Measurements from ENCODE around the gene SRGN.

The SRGN gene

DNA sequence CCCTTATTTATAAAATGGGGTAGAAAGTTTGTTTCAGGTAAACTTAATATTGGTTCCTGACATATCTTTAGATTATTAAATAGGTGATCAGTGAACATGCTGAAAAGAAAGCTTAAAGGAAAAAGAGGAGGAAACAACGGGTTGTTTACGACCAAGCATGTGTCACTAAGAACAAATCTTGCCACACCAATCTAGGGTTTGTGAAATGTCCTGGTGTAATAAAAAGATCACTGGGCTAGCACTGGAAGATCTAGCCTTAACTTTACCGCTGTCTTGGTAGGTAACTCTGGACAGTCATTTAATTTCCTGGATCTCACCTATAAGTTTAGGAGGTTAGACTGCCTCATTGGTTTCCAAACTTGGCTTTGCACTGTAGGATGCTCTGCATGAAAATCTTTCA is 55.1 kb downstream of the SRGN start:
- no peak for DNase-seq

DNA sequence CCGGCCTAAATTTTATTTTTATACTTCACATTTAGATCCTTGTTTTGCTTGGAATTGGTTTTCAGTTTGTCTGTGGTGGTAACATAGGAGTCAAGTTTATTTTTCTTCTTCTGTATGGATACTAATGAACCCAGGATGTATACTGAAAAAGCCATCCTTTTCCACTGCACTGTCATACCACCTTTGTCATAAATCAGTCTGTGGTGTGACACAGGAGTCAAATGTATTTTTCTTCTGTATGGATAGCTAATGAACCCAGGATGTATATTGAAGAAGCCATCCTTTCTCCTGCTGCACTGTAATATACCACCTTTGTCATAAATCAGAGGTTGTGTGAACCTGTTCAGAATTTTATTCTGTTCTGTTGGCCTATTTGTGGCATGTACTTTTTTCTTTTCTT is 57.4 kb downstream of the SRGN start:
- DNase-seq, result no peak

DNA sequence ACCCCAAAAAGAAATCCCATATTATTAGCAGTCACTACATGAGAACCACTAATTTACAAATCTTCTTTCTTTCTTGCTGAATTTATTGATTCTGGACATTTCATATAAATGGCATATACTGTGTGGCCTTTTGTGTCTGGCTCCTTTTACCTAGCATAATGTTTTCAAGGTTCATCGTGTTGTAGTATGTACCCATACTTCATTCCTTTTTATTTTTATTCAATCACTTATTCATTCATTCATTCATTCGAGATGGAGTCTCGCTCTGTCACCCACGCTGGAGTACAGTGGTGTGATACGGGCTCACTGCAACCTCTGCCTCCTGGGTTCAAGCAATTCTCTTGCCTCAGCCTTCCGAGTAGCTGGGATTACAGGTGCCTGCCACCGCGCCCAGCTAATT is 58.0 kb downstream of the SRGN start:
- no peak for DNase-seq

DNA sequence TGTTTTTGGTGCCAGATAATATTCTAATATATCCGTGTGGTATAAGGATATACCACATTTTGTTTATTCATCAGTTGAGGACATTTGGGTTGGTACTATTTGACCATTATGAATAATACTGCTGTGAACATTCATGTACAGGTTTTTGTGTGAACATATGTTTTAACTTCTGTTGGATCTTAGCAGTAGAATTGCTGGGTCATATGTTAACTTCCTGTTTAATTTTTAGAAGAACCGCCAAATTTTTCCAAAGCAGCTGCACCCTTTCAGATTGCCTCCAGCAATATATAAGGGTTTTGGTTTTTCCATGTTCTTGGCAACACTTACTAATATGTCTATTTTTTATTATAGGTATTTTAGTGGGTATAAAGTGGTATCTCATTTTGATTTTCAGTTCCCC is 58.9 kb downstream of the SRGN start:
- DNase-seq, result no peak

DNA sequence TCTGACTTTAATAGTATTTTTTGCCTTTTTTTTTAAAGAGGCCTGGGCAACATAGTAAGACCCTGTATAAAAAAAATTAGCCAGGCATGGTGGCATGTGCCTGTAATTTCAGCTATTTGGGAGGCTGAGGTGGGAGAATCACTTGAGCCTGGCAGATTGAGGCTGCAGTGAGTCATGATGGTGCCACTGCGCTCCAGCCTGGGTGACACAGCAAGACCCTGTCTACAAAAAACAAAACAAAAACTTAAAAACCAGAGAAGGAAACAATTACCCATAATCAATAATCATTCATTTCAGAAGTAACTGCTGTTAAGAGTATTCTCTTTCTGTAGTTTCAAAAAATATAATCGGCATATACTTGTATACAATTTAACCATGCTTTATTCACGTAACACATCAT is 64.1 kb downstream of the SRGN start:
- no peak for DNase-seq

DNA sequence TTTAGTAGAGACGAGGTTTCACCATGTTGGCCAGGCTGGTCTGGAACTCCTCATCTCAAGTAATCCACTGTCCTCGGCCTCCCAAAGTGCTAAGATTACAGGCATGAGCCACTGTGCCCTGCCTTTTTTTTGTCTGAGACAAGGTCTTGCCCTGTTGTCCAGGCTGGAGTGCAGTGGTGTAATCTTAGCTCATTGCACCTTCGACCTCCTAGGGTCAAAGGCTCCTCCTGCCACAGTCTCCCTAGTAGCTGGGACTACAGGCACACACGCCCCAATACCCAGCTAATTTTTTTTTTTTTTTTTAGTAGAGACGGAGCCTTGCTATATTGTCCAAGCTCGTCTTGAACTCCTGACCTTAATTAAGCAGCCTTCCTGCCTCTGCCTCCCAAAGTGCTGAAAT is 65.3 kb downstream of the SRGN start:
- DNase-seq, result no peak

Data from NCI-H2171 treated with DMSO at 0.1 percent for 48 hours (cell line).